ENCODE results near the gene ZFPM1. TPM values are rescaled to one million over a fixed set of nuclear protein-coding genes. Genes with fewer than 3 reads are reported as not detected.
A peak's percentile ranks its signal among the peaks of the same experiment; 100 is the strongest.

ZFPM1 gene
- total RNA-seq, 1 donor from 2014 or later = 5.6 TPM

DNA sequence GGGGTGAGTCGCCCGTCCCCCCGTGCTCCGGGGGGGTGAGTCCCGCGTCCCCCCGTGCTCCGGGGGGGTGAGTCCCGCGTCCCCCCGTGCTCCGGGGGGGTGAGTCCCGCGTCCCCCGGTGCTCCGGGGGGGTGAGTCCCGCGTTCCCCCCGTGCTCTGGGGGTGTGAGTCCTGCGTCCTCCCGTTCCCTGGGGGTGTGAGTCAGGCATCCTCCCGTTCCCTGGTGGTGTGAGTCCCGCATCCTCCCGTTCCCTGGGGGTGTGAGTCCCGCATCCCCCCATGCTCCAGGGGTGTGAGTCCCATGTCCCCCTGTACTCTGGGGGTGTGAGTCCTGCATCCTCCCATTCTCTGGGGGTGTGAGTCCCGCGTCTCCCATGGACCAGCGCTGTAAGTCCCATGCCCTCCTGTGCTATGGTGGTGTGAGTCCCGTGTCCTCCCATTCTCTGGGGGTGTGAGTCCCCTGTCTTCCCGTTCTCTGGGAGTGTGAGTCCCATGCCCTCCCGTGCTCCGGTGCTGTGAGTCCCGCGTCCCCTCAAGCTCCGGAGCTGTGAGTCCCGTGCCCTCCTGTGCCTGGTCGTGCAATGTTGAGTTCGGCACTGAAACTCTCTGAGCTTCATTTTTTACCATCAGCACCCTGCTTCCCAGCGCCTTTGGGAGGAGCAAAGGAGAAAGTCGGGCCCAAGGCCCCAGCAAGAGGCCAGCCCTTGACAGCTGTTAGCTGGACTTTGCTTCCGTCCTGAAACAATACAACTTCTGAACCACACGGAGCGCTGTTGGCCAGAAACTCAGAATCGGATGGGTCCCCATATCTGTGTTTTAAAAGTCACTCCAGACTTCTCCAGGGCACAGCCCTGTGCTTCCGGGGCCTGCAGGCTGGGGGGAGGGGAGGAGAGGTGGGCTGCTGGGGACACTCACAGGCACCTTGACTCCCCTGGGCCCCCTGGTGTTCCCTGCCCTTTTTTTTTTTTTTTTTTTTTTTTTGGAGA, 105.7 kb downstream of the ZFPM1 start:
- intact Hi-C loops (cut with DNase I) = no loop called here
- Histone ChIP-seq H3K4me1 (no peaks in the 10 kb centered on the region), H3K9me3 (no peaks in the 10 kb centered on the region), H3K27ac (no peak overlapping the region), H3K27me3 (ENCODE audit: low read depth) (peaks cover 13% of the 10 kb centered on the region), H3K4me3 (no peak overlapping the region), H3K36me3 (no peaks in the 10 kb centered on the region)
- TF ChIP-seq CTCF (IDR thresholded peaks at IDR 0.05) = peak; percentile 34
- DNase-seq (peak; percentile 67), ATAC-seq (peak; percentile 29 to 47)

GRCh38 chr16:88560714-88561484, 107.8 kb downstream of the ZFPM1 start:
- peaks cover 7% of the 10 kb centered on the region for H3K27me3 ChIP-seq (ENCODE audit: low read depth)
- H3K4me3 ChIP-seq = no peak overlapping the region
- intact Hi-C loops (cut with DNase I) = no loop called here
- no peaks in the 10 kb centered on the region for H3K4me1 ChIP-seq
- TF ChIP-seq CTCF (IDR thresholded peaks at IDR 0.05) = no peak
- no peak for ATAC-seq
- no peak for DNase-seq
- H3K36me3 ChIP-seq = no peaks in the 10 kb centered on the region
- no peak overlapping the region for H3K27ac ChIP-seq
- no peaks in the 10 kb centered on the region for H3K9me3 ChIP-seq

GRCh38 chr16:88561485-88562359, 108.6 kb downstream of the ZFPM1 start:
- peak; percentile 68 for TF ChIP-seq CTCF (IDR thresholded peaks at IDR 0.05)
- intact Hi-C loops (cut with DNase I) = no loop called here
- no peak overlapping the region for H3K4me3 ChIP-seq
- no peak overlapping the region for H3K27ac ChIP-seq
- H3K27me3 ChIP-seq (ENCODE audit: low read depth) = peaks cover 7% of the 10 kb centered on the region
- ATAC-seq (peak; percentile 71 to 83), DNase-seq (peak; percentile 61)
- no peaks in the 10 kb centered on the region for H3K4me1 ChIP-seq
- H3K36me3 ChIP-seq = no peaks in the 10 kb centered on the region
- H3K9me3 ChIP-seq = no peaks in the 10 kb centered on the region

- Histone ChIP-seq H3K27me3 (ENCODE audit: low read depth) (peaks cover 4% of the 10 kb centered on the region), H3K4me1 (peaks cover 11% of the 10 kb centered on the region), H3K9me3 (no peaks in the 10 kb centered on the region), H3K36me3 (no peaks in the 10 kb centered on the region), H3K4me3 (no peak overlapping the region), H3K27ac (no peak overlapping the region)
- intact Hi-C loops (cut with DNase I) = no loop called here
- DNase-seq (no peak), ATAC-seq (no peak)
- TF ChIP-seq CTCF (IDR thresholded peaks at IDR 0.05) = no peak
Measured at GRCh38 chr16:88566158-88566557, 113.1 kb downstream of the ZFPM1 start.

Data from lower lobe of right lung (tissue), 2 donors.